NOMO-1 treated with dmso at 0.1 percent for 144 hours (cell line): ENCODE measurements around the gene POLR3G.
A peak's percentile ranks its signal among the peaks of the same experiment; 100 is the strongest.

Source experiments
- DNase-seq: peaks from one replicate; lab custom pipeline; 2025; ENCODE audit not compliant: unreplicated experiment; lab: John Stamatoyannopoulos, UW

The POLR3G gene, protein sequence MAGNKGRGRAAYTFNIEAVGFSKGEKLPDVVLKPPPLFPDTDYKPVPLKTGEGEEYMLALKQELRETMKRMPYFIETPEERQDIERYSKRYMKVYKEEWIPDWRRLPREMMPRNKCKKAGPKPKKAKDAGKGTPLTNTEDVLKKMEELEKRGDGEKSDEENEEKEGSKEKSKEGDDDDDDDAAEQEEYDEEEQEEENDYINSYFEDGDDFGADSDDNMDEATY

GRCh38 chr5:90474235-90475107, at the start of gene POLR3G, which contains the start of gene MBLAC2:
Gene POLR3G, plus strand, starts transcription at chr5:90474864. Its CDS starts 10,704 bp downstream, at chr5:90485568.
Gene MBLAC2, minus strand, starts transcription at chr5:90474771. Its CDS starts 479 bp downstream, at chr5:90474292.
- peak; percentile 90 for DNase-seq

DNA sequence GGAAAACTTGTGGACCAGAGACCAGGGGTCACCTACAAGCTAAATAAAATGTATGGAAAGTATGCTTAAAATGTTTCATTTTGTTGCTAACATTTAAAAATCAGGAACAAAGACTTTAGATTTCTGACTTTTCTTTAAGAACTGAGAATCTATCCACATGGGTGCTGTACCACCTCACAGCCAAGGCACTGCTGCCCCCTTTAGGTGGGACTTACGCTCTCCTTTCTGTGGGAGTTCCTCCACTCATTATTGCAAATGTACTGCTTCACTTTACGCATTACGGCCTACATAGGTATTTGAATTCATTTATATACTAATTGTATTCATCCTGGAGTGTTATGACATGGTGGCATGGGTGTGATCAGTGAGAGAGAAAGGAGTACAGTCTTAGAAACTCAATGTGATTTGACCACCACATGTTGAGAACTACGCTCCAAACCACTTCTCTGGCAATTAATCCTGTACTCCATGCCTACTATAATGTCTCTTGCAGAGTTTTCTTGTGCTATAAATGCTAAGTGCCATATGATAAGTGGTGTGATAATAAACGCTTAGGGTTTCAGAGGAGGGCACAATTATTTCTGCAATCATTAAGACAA, 40.4 kb upstream of the POLR3G start:
- no peak for DNase-seq

GRCh38 chr5:90437663-90438062, 37.0 kb upstream of the POLR3G start:
- no peak for DNase-seq

DNA sequence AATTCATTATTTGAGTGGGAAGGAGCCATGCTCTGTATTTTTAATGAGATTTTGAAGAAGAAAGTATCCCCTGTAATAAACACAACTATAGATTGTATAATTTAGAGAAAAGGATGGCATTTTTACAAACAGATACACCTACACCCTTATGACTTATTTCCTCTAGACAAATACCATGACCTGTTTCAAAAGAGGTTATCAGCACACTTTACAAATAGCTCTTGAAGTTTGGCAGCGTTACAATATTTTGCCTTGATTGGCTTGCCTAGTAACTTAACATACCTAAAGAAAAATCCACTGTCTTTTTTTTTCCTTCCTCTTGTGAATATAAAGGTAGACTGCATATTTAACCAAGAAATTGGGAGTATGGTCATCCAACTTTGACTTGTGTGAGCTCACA, 36.6 kb upstream of the POLR3G start:
- no peak for DNase-seq

DNA sequence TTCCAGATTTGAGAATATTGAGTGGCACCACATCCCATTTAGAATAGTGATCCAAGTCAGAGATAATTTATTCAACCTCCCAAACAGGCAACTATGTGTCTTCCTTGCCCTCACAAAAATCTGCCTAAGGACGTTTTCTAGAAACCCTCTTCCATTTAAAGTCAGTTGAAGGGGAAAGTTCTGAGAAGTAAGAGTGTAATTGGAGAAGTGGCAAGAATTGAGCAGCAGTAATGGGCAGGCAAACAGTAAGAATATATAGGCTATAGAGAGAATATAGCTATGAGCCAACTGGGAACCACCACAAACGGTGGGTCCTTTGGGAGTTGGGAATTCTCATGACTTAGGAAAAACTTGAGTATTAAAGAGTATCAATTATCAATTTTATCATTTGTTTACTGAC, 34.0 kb upstream of the POLR3G start:
- no peak for DNase-seq

DNA sequence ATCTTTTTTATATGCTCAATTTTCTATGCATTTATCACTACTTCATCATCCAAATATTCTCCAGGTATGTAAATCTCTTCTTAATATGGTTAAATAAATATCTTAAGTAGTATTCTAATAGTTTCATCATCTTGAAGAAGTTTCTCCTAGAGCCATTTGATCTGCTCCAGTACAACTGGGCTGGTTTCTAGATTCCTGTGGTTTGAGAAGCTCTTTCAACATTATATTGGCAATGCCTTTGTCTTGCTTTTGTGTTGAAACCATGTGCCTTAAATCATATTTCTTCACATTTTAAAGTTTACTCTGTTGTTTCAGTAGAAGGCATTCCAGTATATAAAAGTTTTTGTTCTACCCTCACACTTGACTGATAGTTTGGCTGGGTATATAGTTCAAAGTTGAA, 27.7 kb upstream of the POLR3G start:
- no peak for DNase-seq

DNA sequence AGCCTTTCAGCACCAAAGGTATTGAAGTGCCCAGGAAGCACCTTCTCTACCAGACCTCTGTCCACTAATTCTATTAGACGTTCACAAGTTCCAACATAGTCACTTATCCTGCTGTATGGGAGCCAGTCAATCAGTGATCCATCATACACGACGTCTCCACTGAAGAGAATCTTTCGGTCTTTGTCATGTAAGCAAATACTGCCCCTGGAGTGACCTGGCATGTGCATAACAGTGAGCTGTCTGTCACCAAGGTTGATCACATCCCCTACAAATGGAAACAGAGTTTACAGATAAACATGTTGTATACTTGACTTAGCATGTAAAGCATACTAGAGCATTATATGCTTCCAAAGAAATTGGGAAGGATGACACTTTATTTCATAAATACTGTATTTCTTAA, 13.4 kb upstream of the POLR3G start:
- no peak for DNase-seq

DNA sequence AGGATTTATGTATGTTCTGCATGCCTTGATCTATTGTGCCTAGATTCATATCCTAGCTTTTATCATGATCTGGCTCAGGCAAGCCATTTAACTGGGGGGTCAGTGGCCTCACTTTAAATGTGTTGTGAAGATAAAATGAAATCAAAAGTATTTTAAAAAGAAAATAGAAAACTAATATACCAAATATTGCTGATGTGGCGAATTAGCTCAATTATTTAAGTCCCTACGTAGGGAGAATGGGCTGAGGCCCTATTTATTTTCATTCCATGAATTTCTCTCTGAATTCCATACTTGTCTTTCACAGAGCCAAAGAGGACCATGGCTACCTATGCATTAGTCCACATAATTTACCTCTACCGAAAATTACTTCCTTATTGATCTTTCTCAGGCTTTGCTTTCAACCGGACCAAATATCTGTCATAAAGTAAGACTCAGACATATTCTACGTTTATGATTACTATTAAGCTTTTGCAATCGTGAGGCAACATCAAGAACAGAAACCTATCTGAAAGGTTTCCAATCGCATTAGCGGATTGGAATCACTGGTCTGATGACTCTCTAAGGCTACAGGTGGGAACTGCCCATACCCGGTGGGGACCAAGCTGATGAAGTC, 1.8 kb upstream of the POLR3G start:
- DNase-seq: no peak

GRCh38 chr5:90473396-90474234, 1.0 kb upstream of the POLR3G start:
- DNase-seq: peak; percentile 8

GRCh38 chr5:90475436-90475980, 844 bp downstream of the POLR3G start:
- DNase-seq: no peak

DNA sequence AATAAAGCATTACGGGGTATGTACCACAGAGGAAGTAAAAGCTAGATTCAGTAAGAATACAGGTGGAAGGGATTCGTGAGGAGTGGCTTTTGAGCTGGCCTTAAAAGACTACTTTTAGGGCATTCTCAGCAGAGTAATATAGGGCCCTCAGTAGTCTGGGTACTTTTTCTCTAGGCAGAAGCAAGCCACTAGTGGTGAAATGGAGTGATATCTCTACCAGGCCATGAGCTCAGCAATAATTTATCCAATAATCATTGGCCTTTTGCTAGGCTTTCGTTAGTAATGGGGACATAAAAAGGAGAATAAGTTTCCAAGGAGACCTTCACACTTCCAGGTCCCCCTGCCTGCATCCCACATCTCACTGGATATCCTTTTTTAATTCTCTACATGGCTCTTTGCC, 1.7 kb downstream of the POLR3G start:
- no peak for DNase-seq

DNA sequence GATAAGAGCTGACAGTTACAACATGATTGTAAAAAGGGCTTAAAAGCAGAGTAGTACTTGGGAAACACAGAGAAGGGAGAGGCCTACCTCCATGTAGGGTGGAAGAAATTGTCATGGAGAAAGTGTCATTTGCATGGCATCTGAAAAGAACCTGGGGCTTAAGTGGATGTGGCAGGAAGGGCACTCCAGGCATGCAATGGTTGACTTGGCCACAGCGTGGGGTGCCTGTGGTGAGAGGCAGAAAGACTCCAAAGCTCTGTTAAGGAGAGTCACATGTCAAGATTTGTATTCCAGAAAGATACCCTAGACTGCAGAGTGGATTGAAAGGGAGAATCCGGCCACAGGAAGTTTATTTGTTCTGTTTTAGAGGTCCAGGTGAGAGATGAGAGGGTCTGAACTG, 2.4 kb downstream of the POLR3G start:
- DNase-seq: no peak

DNA sequence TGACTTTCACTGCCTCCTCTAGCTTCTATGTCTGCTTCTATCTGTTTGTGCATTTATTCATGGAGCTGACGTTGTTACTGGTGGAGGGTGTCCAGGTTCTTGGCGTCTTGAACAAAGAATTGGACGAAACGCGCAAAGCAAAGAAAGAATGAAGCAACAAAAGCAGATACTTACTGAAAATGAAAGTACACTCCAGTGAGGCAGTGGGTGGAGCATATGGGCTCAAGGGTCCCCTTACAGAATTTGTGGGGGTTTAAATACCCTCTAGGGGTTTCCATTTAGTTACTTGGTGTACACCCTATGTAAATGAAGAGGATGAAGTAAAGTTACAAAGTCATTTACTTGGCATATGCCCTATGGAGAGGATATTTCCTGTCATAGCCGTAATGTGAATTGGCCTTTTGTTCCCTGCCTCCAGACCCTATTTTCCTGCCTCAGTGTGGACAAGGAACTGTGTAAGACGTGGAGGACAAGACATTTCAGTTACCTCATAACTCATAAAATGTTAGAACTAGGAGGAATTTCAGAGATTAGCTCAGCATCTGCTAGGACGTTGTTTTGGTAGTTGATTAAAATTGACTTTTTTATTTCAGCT, 3.1 kb downstream of the POLR3G start:
- DNase-seq: no peak

GRCh38 chr5:90479611-90480385, 5.1 kb downstream of the POLR3G start:
- DNase-seq: no peak

DNA sequence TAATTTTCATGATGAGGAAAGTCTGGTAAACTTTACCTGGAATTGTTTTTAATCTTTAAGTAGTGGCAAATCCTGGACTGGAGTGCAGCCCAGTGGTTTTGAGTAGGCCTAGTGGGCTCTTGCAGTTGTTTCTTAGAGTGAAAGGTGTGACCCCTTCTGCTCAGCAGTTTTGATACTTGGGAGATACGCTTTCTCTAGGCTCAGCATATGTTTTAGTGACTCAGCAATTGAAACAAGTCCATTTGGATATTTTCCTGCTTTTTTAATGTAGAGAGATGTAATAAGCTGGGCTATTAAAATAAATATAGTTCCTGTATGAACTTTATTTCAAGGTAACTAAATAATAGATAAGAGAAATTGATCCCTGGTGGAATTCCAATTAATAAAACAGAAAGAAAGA, 6.0 kb downstream of the POLR3G start:
- DNase-seq: no peak

- no peak for DNase-seq
Observed at GRCh38 chr5:90483206-90483605, 8.5 kb downstream of the POLR3G start.

GRCh38 chr5:90484540-90484939, 9.9 kb downstream of the POLR3G start:
- no peak for DNase-seq

DNA sequence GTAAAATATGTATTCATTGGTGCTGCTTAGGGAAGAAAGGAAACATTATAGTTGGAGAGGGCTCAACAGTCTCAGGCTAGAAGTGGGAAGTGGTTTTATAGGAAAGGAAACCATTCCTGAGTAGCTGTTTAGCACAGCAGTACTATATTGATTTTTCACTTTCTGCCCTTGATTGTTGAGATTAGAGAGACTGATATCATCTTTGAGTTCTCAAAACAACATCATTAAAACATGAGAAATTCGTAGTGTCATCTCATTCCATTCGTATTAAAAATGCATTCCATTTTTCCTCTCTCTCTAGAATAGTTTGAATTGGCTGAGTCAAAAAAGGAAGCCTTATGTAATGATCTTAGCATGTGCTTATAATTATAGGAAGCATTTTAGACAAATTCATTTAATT, 14.1 kb downstream of the POLR3G start:
- no peak for DNase-seq

- no peak for DNase-seq
Observed at GRCh38 chr5:90494043-90494442, 19.4 kb downstream of the POLR3G start.
